Measurements from ENCODE around the gene CROCC. TPM values are rescaled to one million over a fixed set of nuclear protein-coding genes. Genes with fewer than 3 reads are reported as not detected.
"Not testable (repeated sequence)": the region's sequence is repeated elsewhere in the genome, so short reads cannot be mapped to it uniquely, and the experiment has no call there.

The CROCC gene
- total RNA-seq, 1 experiment from 2014 or later = 21.7 TPM

GRCh38 chr1:16916036-16916880 lies 5.5 kb upstream of the CROCC start:
- H3K36me3 ChIP-seq; H3K9me3 ChIP-seq (replicated peaks); DNase-seq (ENCODE audit: low read depth in 1 of 2, low spot score in 2 of 2); H3K27ac ChIP-seq; H3K4me1 ChIP-seq (replicated peaks); H3K27me3 ChIP-seq (replicated peaks); H3K4me3 ChIP-seq: not testable (repeated sequence)

DNA sequence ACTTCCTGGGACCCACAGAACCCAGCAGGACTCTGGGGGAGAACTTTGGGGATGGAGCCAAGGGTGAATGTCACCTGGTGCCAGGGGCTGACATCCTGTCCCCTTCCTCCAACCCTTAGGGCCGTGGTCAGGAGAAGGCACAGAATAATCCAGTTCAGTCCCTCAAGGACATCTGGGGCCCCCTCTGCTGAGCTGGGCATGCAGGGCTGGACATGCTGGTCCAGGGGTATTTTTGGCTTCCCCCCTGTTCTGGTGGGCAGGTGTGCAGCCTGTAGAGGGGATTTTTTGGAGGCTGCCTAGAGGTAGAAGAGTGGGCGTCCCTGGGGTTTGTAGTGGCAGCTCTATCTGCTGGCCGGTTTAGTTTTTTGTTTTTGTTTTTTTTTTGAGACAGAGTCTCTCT lies 3.4 kb upstream of the CROCC start:
- Histone ChIP-seq H3K36me3 (peaks cover 3% of the 10 kb centered on the region; the same call in 1 of the 2 replicates), H3K4me3 (no peak overlapping the region), H3K27me3 (replicated peaks) (no peaks in the 10 kb centered on the region), H3K4me1 (replicated peaks) (peaks cover 7% of the 10 kb centered on the region; the same call in 1 of the 2 replicates), H3K9me3 (replicated peaks) (0 out of 2 replicates have a peak, but pooled peaks cover 3% of the 10 kb centered on the region), H3K27ac (no peak overlapping the region)
- DNase-seq (ENCODE audit: low read depth in 1 of 2, low spot score in 2 of 2) = no peak

DNA sequence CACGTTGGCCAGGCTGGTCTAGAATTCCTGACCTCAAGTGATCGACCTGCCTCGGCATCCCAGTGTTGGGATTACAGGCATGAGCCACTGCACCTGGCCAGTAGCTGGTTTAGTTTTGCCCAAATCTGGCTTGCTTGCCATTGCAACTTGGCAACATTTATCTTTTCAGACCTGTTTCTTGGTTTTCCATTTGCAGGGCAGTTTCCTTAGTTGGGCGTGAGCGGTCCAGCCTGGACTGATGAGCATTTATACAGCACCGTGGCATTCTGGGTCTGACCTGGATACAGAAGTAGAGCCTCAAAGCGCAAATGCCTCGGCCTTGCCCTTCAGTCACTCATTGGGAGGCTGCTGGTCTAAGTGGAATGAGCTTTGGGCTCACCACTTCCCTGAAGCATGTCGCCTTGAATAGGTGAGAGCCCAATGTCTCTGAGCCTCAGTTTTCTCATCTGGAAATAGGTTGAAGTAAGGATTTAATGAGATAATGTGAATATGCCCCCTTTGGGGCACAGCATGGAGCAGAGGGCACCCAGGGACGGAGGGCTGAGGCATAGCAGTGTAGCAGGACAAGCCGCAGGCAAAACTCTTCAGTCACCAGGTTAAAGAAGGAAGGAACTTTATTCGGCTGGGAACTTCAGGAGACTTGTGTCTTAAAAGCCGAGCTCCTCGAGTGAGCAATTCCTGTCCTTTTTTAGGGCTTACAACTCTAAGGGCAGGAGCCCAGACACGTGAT lies 2.6 kb upstream of the CROCC start:
- H3K4me3 ChIP-seq; DNase-seq (ENCODE audit: low read depth in 1 of 2, low spot score in 2 of 2); H3K9me3 ChIP-seq (replicated peaks); H3K27me3 ChIP-seq (replicated peaks); H3K36me3 ChIP-seq; H3K4me1 ChIP-seq (replicated peaks); H3K27ac ChIP-seq: not testable (repeated sequence)

DNA sequence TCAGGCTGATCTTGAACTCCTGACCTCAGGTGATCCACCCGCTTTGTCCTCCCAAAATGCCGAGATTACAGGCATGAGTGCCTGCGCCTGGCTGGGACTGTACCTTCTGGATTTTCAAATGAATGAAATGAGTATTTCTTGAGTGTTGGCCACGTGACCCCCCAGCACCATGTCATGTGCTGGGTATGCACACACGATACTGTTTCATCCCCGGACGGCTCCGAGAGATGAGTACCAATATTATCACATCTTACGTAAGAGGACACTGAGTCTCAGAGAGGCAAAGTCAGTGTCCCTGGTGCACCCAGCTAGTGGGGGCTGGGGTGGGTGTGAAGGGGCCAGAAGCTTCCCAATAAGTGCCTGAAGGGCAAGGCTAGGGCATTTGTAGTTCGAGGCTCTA lies 780 bp upstream of the CROCC start:
- no peak for DNase-seq (ENCODE audit: low read depth in 1 of 2, low spot score in 2 of 2)
- no peaks in the 10 kb centered on the region; the same call in 1 of the 2 replicates for H3K4me1 ChIP-seq (replicated peaks)
- no peaks in the 10 kb centered on the region for H3K27me3 ChIP-seq (replicated peaks)
- H3K4me3 ChIP-seq = no peak overlapping the region
- H3K9me3 ChIP-seq (replicated peaks) = no peaks in the 10 kb centered on the region
- no peak overlapping the region for H3K27ac ChIP-seq
- no peaks in the 10 kb centered on the region for H3K36me3 ChIP-seq

GRCh38 chr1:16922466-16922865 lies 735 bp downstream of the CROCC start:
- DNase-seq (ENCODE audit: low read depth in 1 of 2, low spot score in 2 of 2) = no peak
- H3K9me3 ChIP-seq (replicated peaks) = no peaks in the 10 kb centered on the region
- H3K4me3 ChIP-seq = no peak overlapping the region
- no peaks in the 10 kb centered on the region; the same call in 1 of the 2 replicates for H3K4me1 ChIP-seq (replicated peaks)
- no peaks in the 10 kb centered on the region for H3K27me3 ChIP-seq (replicated peaks)
- H3K36me3 ChIP-seq = no peaks in the 10 kb centered on the region
- H3K27ac ChIP-seq = no peak overlapping the region

DNA sequence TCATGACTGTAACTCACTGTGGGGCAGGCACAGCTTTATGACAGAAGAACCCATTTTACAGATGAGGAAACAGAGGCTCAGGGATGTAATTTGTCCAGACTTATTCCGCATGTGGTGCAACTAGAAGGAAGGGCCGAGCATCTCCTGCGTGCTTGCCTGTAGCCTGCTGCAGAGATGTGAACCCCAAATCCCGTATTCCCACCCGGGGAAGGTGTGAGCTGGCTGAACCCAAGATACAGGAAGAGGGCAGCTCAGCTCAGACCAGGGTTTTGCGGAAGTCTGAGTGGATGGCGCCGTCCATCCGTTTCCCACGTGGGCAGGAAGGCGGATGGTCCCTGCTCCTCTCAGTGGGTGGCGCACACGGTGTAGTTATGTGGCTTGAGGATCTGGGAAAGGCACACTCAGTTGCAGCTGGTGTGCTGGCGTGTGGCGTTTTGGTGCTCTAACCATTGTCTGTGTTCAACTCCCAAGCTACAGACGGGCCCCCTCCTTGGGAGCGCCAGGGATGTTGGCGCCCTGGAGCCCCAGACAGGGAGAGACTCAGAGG lies 1.2 kb downstream of the CROCC start:
- H3K36me3 ChIP-seq = no peaks in the 10 kb centered on the region
- no peaks in the 10 kb centered on the region for H3K27me3 ChIP-seq (replicated peaks)
- H3K27ac ChIP-seq = no peak overlapping the region
- no peak overlapping the region for H3K4me3 ChIP-seq
- no peaks in the 10 kb centered on the region for H3K9me3 ChIP-seq (replicated peaks)
- H3K4me1 ChIP-seq (replicated peaks) = no peaks in the 10 kb centered on the region; the same call in 1 of the 2 replicates
- no peak for DNase-seq (ENCODE audit: low read depth in 1 of 2, low spot score in 2 of 2)

GRCh38 chr1:16924216-16924918 lies 2.6 kb downstream of the CROCC start:
- H3K4me1 ChIP-seq (replicated peaks) = no peaks in the 10 kb centered on the region; the same call in 1 of the 2 replicates
- H3K9me3 ChIP-seq (replicated peaks) = no peaks in the 10 kb centered on the region
- no peak overlapping the region for H3K27ac ChIP-seq
- DNase-seq (ENCODE audit: low read depth in 1 of 2, low spot score in 2 of 2) = no peak
- H3K4me3 ChIP-seq = no peak overlapping the region
- H3K27me3 ChIP-seq (replicated peaks) = no peaks in the 10 kb centered on the region
- no peaks in the 10 kb centered on the region for H3K36me3 ChIP-seq

- DNase-seq (ENCODE audit: low read depth in 1 of 2, low spot score in 2 of 2) = no peak
- H3K36me3 ChIP-seq = no peaks in the 10 kb centered on the region
Measured at GRCh38 chr1:16924919-16925477, 3.3 kb downstream of the CROCC start.

GRCh38 chr1:16925635-16926490 lies 4.1 kb downstream of the CROCC start:
- H3K27ac ChIP-seq = no peak overlapping the region
- no peak for DNase-seq (ENCODE audit: low read depth in 1 of 2, low spot score in 2 of 2)
- no peaks in the 10 kb centered on the region for H3K36me3 ChIP-seq
- no peak overlapping the region for H3K4me3 ChIP-seq
- H3K9me3 ChIP-seq (replicated peaks) = no peaks in the 10 kb centered on the region
- H3K4me1 ChIP-seq (replicated peaks) = no peaks in the 10 kb centered on the region; the same call in 1 of the 2 replicates
- H3K27me3 ChIP-seq (replicated peaks) = no peaks in the 10 kb centered on the region

More at GRCh38 chr1:16924919-16925477, 3.3 kb downstream of the CROCC start:
- Histone ChIP-seq H3K4me1 (replicated peaks) (no peaks in the 10 kb centered on the region; the same call in 1 of the 2 replicates), H3K9me3 (replicated peaks) (no peaks in the 10 kb centered on the region), H3K4me3 (no peak overlapping the region), H3K27me3 (replicated peaks) (no peaks in the 10 kb centered on the region), H3K27ac (no peak overlapping the region)

DNA sequence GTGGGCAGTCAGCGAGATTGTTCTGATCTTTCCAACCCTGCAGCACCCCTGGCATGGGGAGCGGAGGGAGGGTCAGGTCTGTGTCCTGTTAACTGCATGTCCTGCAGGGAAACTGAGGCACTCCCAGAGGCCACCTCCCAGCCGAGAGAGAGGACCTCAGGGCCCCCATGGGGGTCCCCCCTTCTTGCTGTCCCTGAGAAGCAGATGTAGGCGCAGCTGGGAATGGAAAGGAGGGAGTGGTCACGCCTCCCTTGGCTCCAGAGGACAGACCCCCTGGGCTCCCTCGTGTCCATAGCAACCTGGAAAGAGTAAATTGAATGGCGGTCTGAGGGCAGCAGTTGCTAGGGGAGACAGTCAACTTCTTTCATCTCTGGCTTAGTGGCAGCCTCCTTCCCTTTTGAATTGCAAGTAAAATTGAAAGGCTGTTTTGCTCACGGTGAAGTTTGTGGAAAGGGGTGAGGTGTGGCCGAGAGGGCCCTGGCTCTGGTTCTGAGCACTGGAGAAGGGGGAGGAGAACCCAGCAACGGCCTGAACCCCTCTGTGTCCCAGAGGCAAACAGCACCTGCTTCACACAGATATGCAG lies 4.9 kb downstream of the CROCC start:
- Histone ChIP-seq H3K27me3 (replicated peaks) (no peaks in the 10 kb centered on the region), H3K4me3 (no peak overlapping the region), H3K36me3 (0 out of 2 replicates have a peak, but pooled peaks cover 2% of the 10 kb centered on the region), H3K27ac (no peak overlapping the region), H3K9me3 (replicated peaks) (no peaks in the 10 kb centered on the region), H3K4me1 (replicated peaks) (no peaks in the 10 kb centered on the region; the same call in 1 of the 2 replicates)
- no peak for DNase-seq (ENCODE audit: low read depth in 1 of 2, low spot score in 2 of 2)

DNA sequence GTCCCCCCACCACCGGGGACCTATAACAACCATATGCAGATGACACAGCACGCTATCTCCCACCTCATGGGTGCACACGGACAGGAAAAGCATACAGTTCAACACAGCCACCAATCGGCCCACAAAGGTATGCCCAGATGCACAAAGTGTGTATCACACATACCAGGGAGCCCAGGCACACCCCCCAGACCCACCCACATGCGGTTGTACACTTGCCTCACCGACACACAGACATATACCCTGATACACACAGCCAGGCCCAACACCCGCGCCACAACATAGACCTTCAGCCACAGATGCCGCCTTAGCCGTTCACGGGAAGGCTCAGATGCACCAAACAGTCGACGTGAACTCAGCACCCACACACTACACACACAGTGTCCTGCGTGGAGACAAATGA lies 5.5 kb downstream of the CROCC start:
- no peaks in the 10 kb centered on the region for H3K27me3 ChIP-seq (replicated peaks)
- no peaks in the 10 kb centered on the region for H3K4me1 ChIP-seq (replicated peaks)
- H3K9me3 ChIP-seq (replicated peaks) = no peaks in the 10 kb centered on the region
- DNase-seq (ENCODE audit: low read depth in 1 of 2, low spot score in 2 of 2) = no peak
- H3K36me3 ChIP-seq = 0 out of 2 replicates have a peak, but pooled peaks cover 2% of the 10 kb centered on the region
- no peak overlapping the region for H3K27ac ChIP-seq
- H3K4me3 ChIP-seq = no peak overlapping the region

GRCh38 chr1:16927711-16928485 lies 6.2 kb downstream of the CROCC start:
- no peaks in the 10 kb centered on the region for H3K27me3 ChIP-seq (replicated peaks)
- H3K27ac ChIP-seq = no peak overlapping the region
- no peaks in the 10 kb centered on the region for H3K4me1 ChIP-seq (replicated peaks)
- no peak for DNase-seq (ENCODE audit: low read depth in 1 of 2, low spot score in 2 of 2)
- H3K9me3 ChIP-seq (replicated peaks) = no peaks in the 10 kb centered on the region
- H3K36me3 ChIP-seq = 0 out of 2 replicates have a peak, but pooled peaks cover 2% of the 10 kb centered on the region
- no peak overlapping the region for H3K4me3 ChIP-seq
